Measurements from ENCODE around the gene UNC5CL.

The UNC5CL gene

GRCh38 chr6:41063884-41064285 lies 24.9 kb upstream of the UNC5CL start:
- DNase-seq (ENCODE audit: low read depth) = no peak

- DNase-seq (ENCODE audit: low read depth) = no peak
These were observed 23.0 kb upstream of the UNC5CL start for GRCh38 chr6:41062056-41062455.

DNA sequence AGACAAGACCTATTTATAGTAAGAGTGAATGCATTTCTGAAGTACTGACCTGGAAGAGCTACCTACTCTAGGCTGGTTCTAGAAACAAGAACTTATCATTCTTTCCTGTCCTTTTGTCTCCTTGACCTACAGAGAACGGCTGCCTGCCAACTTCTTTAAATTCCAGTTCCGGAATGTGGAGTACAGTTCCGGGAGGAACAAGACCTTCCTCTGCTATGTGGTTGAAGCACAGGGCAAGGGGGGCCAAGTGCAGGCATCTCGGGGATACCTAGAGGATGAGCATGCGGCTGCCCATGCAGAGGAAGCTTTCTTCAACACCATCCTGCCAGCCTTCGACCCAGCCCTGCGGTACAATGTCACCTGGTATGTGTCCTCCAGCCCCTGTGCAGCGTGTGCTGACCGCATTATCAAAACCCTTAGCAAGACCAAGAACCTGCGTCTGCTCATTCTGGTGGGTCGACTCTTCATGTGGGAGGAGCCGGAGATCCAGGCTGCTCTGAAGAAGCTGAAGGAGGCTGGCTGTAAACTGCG lies 22.2 kb upstream of the UNC5CL start:
- no peak for DNase-seq (ENCODE audit: low read depth)

DNA sequence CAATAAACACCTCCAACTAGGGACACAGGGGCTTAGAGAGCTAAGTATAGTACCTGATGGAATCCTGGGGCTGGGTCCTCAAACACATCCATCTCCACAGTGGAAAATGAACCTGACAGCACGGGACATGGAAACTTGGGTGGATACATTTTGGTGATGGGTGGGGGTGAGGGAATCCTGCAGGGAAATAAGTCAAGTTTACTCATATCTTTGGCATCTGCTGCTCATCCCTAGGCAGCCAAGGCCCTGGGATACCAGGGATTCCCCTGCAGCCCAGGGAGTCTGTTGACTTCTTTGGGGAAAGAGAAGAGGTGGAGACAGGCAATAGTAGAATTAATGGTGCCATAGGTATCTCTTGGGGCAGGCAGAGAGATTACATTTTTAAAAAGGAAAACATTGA lies 20.5 kb upstream of the UNC5CL start:
- DNase-seq (ENCODE audit: low read depth) = no peak

GRCh38 chr6:41058783-41059181 lies 19.8 kb upstream of the UNC5CL start:
- DNase-seq (ENCODE audit: low read depth) = no peak

DNA sequence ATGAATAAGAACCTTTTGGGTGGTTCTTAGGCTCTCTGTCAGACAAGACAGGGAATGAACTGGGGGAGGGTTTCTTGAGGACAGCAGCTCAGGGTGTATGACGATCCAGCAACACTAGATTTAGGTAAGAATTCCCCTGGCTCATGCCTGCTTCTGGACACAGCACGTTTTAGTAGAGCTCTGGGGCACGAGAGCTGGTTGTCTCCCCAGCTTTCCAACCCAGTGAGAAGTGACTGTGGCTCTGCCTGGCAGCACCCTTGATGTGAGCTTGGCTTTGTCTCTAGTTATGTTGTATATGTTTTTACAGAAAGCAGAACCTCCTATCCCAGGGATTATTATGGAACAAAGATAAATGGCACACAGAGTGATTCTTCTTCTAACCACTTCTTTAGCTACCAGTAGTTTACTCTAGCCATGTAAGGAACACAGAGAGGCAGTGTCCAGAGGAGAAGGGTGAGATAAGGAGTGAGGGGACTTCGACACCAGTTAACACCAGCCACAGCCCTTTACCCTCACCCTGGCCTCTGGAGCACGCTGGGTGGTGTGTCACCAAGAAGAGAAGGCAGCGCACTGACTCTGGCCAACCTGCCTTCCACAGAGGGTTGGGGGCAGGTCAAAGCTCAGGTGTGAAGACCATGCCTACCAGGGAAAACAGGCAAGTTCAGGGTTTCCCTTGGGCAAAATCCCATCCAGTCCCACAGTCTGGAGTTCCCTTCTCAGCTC lies 17.9 kb upstream of the UNC5CL start:
- DNase-seq (ENCODE audit: low read depth) = no peak

DNA sequence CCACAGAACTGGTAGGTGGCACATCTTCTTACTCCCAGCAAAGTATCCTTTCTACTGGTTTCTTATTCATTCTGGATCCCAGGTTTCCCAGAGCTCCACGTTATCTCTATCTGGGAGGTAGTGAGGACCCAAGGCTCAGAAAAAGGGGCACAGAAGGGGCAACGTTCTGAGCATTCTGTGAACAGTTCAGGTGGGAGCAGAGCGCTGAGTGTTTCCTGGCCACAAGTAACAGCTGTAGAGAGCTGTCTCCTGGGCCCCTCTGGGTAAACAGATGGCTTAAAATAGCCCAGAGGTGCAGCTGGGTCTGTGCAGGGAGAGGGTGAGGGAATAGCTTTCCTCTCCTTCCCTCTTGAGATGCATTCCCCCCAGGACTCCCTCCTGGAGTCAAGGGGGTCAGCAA lies 16.1 kb upstream of the UNC5CL start:
- no peak for DNase-seq (ENCODE audit: low read depth)

DNA sequence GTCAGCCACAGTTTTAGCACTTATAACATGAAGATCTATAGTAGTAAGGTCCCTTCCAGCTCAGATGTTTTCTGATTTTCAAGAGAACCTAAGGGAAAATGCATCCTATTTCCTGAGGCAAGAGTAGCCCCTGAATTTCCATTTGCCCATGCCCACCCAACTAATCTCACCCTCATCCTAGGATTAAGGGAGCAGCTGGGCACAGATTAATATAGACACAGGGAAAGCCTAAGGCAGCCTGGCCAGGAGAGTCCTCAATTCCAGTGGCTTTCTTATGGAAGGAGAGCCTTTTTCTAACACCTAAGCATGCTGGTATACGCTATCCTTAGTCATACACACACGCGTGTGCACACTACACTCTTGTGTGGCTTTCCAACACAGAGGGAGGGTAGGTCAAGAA lies 15.5 kb upstream of the UNC5CL start:
- DNase-seq (ENCODE audit: low read depth) = no peak

- DNase-seq (ENCODE audit: low read depth) = no peak
These were observed 14.0 kb upstream of the UNC5CL start, which contains the start of gene APOBEC2 for GRCh38 chr6:41053041-41053440. Gene APOBEC2, plus strand, starts transcription at chr6:41053202. Its CDS starts 146 bp downstream, at chr6:41053348.

- no peak for DNase-seq (ENCODE audit: low read depth)
These were observed 12.9 kb upstream of the UNC5CL start for GRCh38 chr6:41051873-41052272.

DNA sequence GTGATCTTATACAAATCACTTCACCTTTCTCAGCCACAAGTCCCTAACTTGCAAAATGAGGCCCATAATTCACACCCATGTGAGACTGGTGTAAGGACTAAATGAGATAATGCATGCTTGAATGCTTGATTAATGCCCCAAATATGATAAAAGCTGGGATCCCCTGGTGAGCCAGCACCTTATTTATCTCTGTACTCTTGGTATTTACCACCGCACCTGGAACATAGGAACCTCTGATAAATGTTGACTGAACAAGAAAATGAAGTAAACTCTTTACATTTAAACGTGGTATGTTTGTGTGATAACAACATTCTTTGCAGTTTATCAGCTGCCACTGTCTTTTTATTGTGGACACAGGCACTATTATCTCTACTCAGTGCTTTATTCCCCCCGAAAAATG lies 11.5 kb upstream of the UNC5CL start:
- no peak for DNase-seq (ENCODE audit: low read depth)

- DNase-seq (ENCODE audit: low read depth) = no peak
These were observed 10.9 kb upstream of the UNC5CL start for GRCh38 chr6:41049955-41050354.

- no peak for DNase-seq (ENCODE audit: low read depth)
These were observed 10.5 kb upstream of the UNC5CL start for GRCh38 chr6:41049521-41049920.

- DNase-seq (ENCODE audit: low read depth) = no peak
These were observed 9.0 kb upstream of the UNC5CL start for GRCh38 chr6:41047745-41048732.

GRCh38 chr6:41047306-41047705 lies 8.3 kb upstream of the UNC5CL start:
- no peak for DNase-seq (ENCODE audit: low read depth)

DNA sequence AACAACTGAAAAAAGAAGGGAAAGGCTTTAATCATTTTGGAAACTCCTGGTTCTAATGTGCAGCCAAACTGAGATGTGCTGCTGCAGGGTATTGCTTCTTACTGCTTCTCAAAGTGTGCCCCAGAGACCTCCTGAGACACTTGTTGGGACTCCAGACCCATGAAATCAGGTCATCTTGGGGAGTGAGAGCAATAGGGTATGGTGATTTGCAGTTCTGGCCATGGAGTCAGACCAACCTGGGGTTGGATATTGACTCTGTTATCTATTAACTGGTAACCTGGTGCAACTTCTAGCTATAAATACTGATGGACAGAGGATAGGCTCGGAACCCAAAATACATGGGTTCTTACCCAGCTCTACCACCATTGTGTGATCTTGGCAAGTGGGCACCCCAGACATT lies 7.1 kb upstream of the UNC5CL start:
- DNase-seq (ENCODE audit: low read depth) = no peak

GRCh38 chr6:41045664-41046063 lies 6.6 kb upstream of the UNC5CL start:
- no peak for DNase-seq (ENCODE audit: low read depth)

- DNase-seq (ENCODE audit: low read depth) = no peak
These were observed 4.1 kb upstream of the UNC5CL start for GRCh38 chr6:41043151-41043550.

GRCh38 chr6:41042226-41043055 lies 3.4 kb upstream of the UNC5CL start, which contains the start of gene TSPO2:
Gene TSPO2, plus strand, starts transcription at chr6:41042467. Its CDS starts 519 bp downstream, at chr6:41042986.
- DNase-seq (ENCODE audit: low read depth) = no peak

- DNase-seq (ENCODE audit: low read depth) = no peak
These were observed 2.0 kb upstream of the UNC5CL start for GRCh38 chr6:41040940-41041536.
